CD14-positive monocyte (primary cell): ENCODE results near the gene POP4. TPM values are rescaled to one million over a fixed set of nuclear protein-coding genes. Genes with fewer than 3 reads are reported as not detected.

Experiments used
- DNase-seq, 3 donors: peaks; one replicate each; pipeline ENCODE4 v3.0.0-alpha.2; 2011 to 2022
- H2AFZ ChIP-seq: 2 replicates; pipeline ENCODE4 v1.6.0; 2012; ENCODE audit warnings: mild to moderate bottlenecking, low read depth, low read length, inconsistent platforms; ENCODE audit not compliant: insufficient read depth, poor library complexity, severe bottlenecking
- H3K27ac ChIP-seq, 2 donors: 1 replicate in 1 of 2; 2 replicates in 1 of 2; pipeline ENCODE4 v1.5.1; 2012 to 2013; ENCODE audit warnings: low read length in 2 of 2, control low read depth in 1 of 2, inconsistent platforms in 1 of 2, low read depth in 1 of 2, mild to moderate bottlenecking in 1 of 2
- H3K27me3 ChIP-seq, 2 donors: one replicate each; pipeline versions ENCODE4 v1.6.0 to v1.6.1; 2011 to 2013; ENCODE audit warnings: low read length in 2 of 2; ENCODE audit not compliant: control insufficient read depth in 2 of 2, insufficient read depth in 2 of 2
- H3K36me3 ChIP-seq, 2 donors: replicated peaks in 1 of 2; 1 replicate in 1 of 2; 2 replicates in 1 of 2; pipeline versions ENCODE4 v1.5.1 to v1.6.1; 2012 to 2013; ENCODE audit warnings: low read length in 2 of 2, control low read depth in 1 of 2, inconsistent platforms in 1 of 2, mild to moderate bottlenecking in 1 of 2; ENCODE audit not compliant: insufficient read depth in 2 of 2, control insufficient read depth in 1 of 2
- H3K4me1 ChIP-seq, 2 donors: 1 replicate in 1 of 2; 2 replicates in 1 of 2; pipeline versions ENCODE4 v1.5.1 to v1.6.1; 2012 to 2013; ENCODE audit warnings: low read length in 2 of 2, control low read depth in 1 of 2, inconsistent platforms in 1 of 2, mild to moderate bottlenecking in 1 of 2, moderate library complexity in 1 of 2; ENCODE audit not compliant: insufficient read depth in 2 of 2, control insufficient read depth in 1 of 2
- H3K4me2 ChIP-seq: replicated peaks from 2 replicates; pipeline ENCODE3; 2012; ENCODE audit warnings: low read length, moderate library complexity, mild to moderate bottlenecking; ENCODE audit not compliant: poor library complexity, severe bottlenecking; ENCODE audit errors: extremely low read depth
- H3K4me3 ChIP-seq, 3 experiments: fragments of 200-600 bp in 1 of 3; sonication (generic) in 1 of 3; replicated peaks in 1 of 3; 1 replicate in 2 of 3; 2 replicates in 1 of 3; pipeline ENCODE4 v1.5.1; 2011 to 2013; ENCODE audit warnings: low read length in 3 of 3, mild to moderate bottlenecking in 3 of 3, control low read depth in 2 of 3, low read depth in 2 of 3, inconsistent platforms in 1 of 3, moderate library complexity in 1 of 3
- H3K79me2 ChIP-seq: 2 replicates; pipeline ENCODE4 v1.6.0; 2012; ENCODE audit warnings: mild to moderate bottlenecking, control low read depth, inconsistent platforms, low read length, moderate library complexity; ENCODE audit not compliant: insufficient read depth
- H3K9ac ChIP-seq: 2 replicates; pipeline ENCODE4 v1.6.0; 2017; ENCODE audit warnings: low read length, mild to moderate bottlenecking; ENCODE audit not compliant: insufficient read depth, poor library complexity, severe bottlenecking
- H3K9me3 ChIP-seq, 2 donors: replicated peaks in 1 of 2; 1 replicate in 1 of 2; 2 replicates in 1 of 2; pipeline versions ENCODE4 v1.5.1 to v1.6.1; 2012 to 2013; ENCODE audit warnings: low read length in 2 of 2, control low read depth in 1 of 2; ENCODE audit not compliant: control insufficient read depth in 1 of 2, insufficient read depth in 1 of 2
- H4K20me1 ChIP-seq: 2 replicates; pipeline ENCODE4 v1.6.0; 2012; ENCODE audit warnings: mild to moderate bottlenecking, low read length, control low read depth, moderate library complexity; ENCODE audit not compliant: insufficient read depth
- H3K27ac Mint-ChIP-seq, 7 donors: one replicate each; pipeline ENCODE4 v1.8.0; 2020; ENCODE audit warnings: mild to moderate bottlenecking in 7 of 7, mixed read lengths in 7 of 7, moderate library complexity in 6 of 7, inconsistent platforms in 2 of 7
- H3K27me3 Mint-ChIP-seq, 3 donors: one replicate each; pipeline ENCODE4 v1.8.0; 2021 to 2022; ENCODE audit warnings: low read depth in 3 of 3, mild to moderate bottlenecking in 3 of 3, mixed read lengths in 3 of 3, moderate library complexity in 3 of 3, inconsistent platforms in 1 of 3
- H3K36me3 Mint-ChIP-seq, 2 donors: one replicate each; pipeline ENCODE4 v1.8.0; 2020; ENCODE audit warnings: mixed read lengths in 2 of 2, inconsistent platforms in 1 of 2, mild to moderate bottlenecking in 1 of 2
- H3K4me1 Mint-ChIP-seq: one replicate; pipeline ENCODE4 v1.8.0; 2020; ENCODE audit warnings: mild to moderate bottlenecking, mixed read lengths
- H3K4me3 Mint-ChIP-seq, 2 donors: one replicate each; pipeline ENCODE4 v1.8.0; 2020; ENCODE audit warnings: mild to moderate bottlenecking in 2 of 2, mixed read lengths in 2 of 2, moderate library complexity in 1 of 2
- H3K9me3 Mint-ChIP-seq, 7 donors: one replicate each; pipeline ENCODE4 v1.8.0; 2020 to 2022; ENCODE audit warnings: mixed read lengths in 7 of 7, mild to moderate bottlenecking in 6 of 7, moderate library complexity in 6 of 7, inconsistent platforms in 2 of 7
- CTCF ChIP-seq: fragments of 200-600 bp; IDR thresholded peaks from one replicate; pipeline ENCODE4 v1.8.0; 2022; ENCODE audit warnings: antibody characterized with exemption, mild to moderate bottlenecking
- WGBS: methylation state at CpG from one replicate; pipeline ENCODE4 v1.1.5; 2013; ENCODE audit warnings: missing lambda C conversion rate; ENCODE audit not compliant: insufficient coverage; 5-methylcytosine and 5-hydroxymethylcytosine counted together
- intact Hi-C, 2 donors: fragments of 100-400 bp; cut with micrococcal nuclease; formaldehyde crosslinking; loops; one replicate each; pipeline versions ENCODE4 v1.15.0 to v1.15.1; 2023
- polyA plus RNA-seq, 3 donors: library from polyadenylated mRNA; depleted of rRNA in 1 of 3; unstranded in 2 of 3; stranded (reverse) in 1 of 3; fragments of 300-500 nt in 2 of 3; fragments of >200 nt in 1 of 3; fragmentation: Illumina TruSeq in 2 of 3; gene quantifications; 1 replicate in 2 of 3; 2 replicates in 1 of 3; pipeline ENCODE4 v1.2.3, GENCODE V29; 2012 to 2021

Gene POP4
- polyA plus RNA-seq, 3 donors = 49.9 to 162 (median 161) TPM

- H3K9me3 Mint-ChIP-seq = peaks cover 0 to 14% (median 4%) of the 10 kb centered on the region in 7 donors
- H3K79me2 ChIP-seq = no peaks in the 10 kb centered on the region
- H3K27me3 Mint-ChIP-seq = peaks cover 8 to 17% (median 13%) of the 10 kb centered on the region in 3 donors
- H3K9me3 ChIP-seq = no peaks in the 10 kb centered on the region
- H2AFZ ChIP-seq = no peak overlapping the region
- no peaks in the 10 kb centered on the region for H3K4me1 ChIP-seq
- H3K27ac Mint-ChIP-seq = peak overlapping the region in 1 of 7 donors; percentile 27
- no peak overlapping the region for H3K9ac ChIP-seq
- no peak overlapping the region for H3K4me3 ChIP-seq
- H4K20me1 ChIP-seq = no peaks in the 10 kb centered on the region
- no peak for TF ChIP-seq CTCF
- WGBS = 100% methylated on average over 1 of the region's 3 CpGs
- no peak overlapping the region for H3K4me3 Mint-ChIP-seq
- H3K36me3 ChIP-seq = no peaks in the 10 kb centered on the region
- H3K4me1 Mint-ChIP-seq = no peaks in the 10 kb centered on the region
- intact Hi-C loops = no loop called here
- no peak overlapping the region for H3K27ac ChIP-seq
- H3K27me3 ChIP-seq = no peaks in the 10 kb centered on the region
- no peaks in the 10 kb centered on the region for H3K36me3 Mint-ChIP-seq
- DNase-seq = no peak
- H3K4me2 ChIP-seq = no peak overlapping the region
Measured at GRCh38 chr19:29577649-29577963, 28.5 kb upstream of the POP4 start.

- H3K9me3 ChIP-seq = no peaks in the 10 kb centered on the region
- Mint-ChIP-seq H3K36me3 (no peaks in the 10 kb centered on the region), H3K27me3 (peaks cover 8 to 16% (median 13%) of the 10 kb centered on the region in 3 donors), H3K4me3 (peak overlapping the region in 1 of 2 donors; percentile 7), H3K4me1 (no peaks in the 10 kb centered on the region), H3K27ac (no peak overlapping the region), H3K9me3 (peaks cover 0 to 14% (median 4%) of the 10 kb centered on the region in 7 donors)
- H2AFZ ChIP-seq = no peak overlapping the region
- intact Hi-C loops = no loop called here
- H3K27me3 ChIP-seq = no peaks in the 10 kb centered on the region
- no peaks in the 10 kb centered on the region for H4K20me1 ChIP-seq
- no peak overlapping the region for H3K27ac ChIP-seq
- 91% methylated on average over 4 of the region's 8 CpGs for WGBS
- TF ChIP-seq CTCF = no peak
- no peak for DNase-seq
- no peak overlapping the region for H3K4me2 ChIP-seq
- no peak overlapping the region for H3K4me3 ChIP-seq
- no peaks in the 10 kb centered on the region for H3K4me1 ChIP-seq
- no peaks in the 10 kb centered on the region for H3K79me2 ChIP-seq
- no peaks in the 10 kb centered on the region for H3K36me3 ChIP-seq
- no peak overlapping the region for H3K9ac ChIP-seq
Measured at GRCh38 chr19:29578349-29578748, 27.7 kb upstream of the POP4 start.
